Ovary (tissue), 9 donors: ENCODE measurements around the gene MXD1. TPM values are rescaled to one million over a fixed set of nuclear protein-coding genes. Genes with fewer than 3 reads are reported as not detected.

Experiments
- DNase-seq, 5 donors: peaks; one replicate each; pipeline ENCODE4 v3.0.0-alpha.2; 2019 to 2020
- H3K27ac ChIP-seq, 2 donors: fragments of 200-600 bp; one replicate each; pipeline versions ENCODE4 v1.5.1 to v1.8.0; 2019 to 2022
- H3K27me3 ChIP-seq: fragments of 200-600 bp; one replicate; pipeline ENCODE4 v1.8.0; 2022
- H3K36me3 ChIP-seq: fragments of 200-600 bp; sonication (generic); one replicate; pipeline ENCODE4 v1.5.1; 2019
- H3K4me1 ChIP-seq: one replicate; pipeline ENCODE4 v1.8.1; 2013; ENCODE audit warnings: mild to moderate bottlenecking, moderate library complexity; ENCODE audit not compliant: insufficient read depth
- H3K4me3 ChIP-seq: fragments of 200-600 bp; sonication (generic); one replicate; pipeline ENCODE4 v1.5.1; 2017
- H3K9me3 ChIP-seq, 2 donors: fragments of 200-600 bp in 1 of 2; sonication (generic) in 1 of 2; one replicate each; pipeline versions ENCODE4 v1.5.1 to v1.8.1; 2013 to 2019; ENCODE audit warnings: mild to moderate bottlenecking in 1 of 2, moderate library complexity in 1 of 2
- EP300 ChIP-seq: sonication (generic); formaldehyde crosslinking; IDR thresholded peaks from one replicate; pipeline ENCODE4 v1.6.1; 2017; ENCODE audit warnings: antibody characterized with exemption
- POLR2A ChIP-seq: fragments of 450-650 bp; IDR thresholded peaks from one replicate; pipeline ENCODE4 v1.6.1; 2017; ENCODE audit warnings: antibody characterized with exemption, mild to moderate bottlenecking, moderate library complexity
- WGBS, 3 donors: extraction: QIAGEN DNeasy Blood & Tissue Kit in 1 of 3; methylation state at CpG; one replicate each; pipeline versions ENCODE4 v1.1.5 to v1.1.7; 2013 to 2017; 5-methylcytosine and 5-hydroxymethylcytosine counted together
- intact Hi-C, 4 donors: fragments of 100-400 bp; cut with DNase I; formaldehyde crosslinking; loops; one replicate each; pipeline versions ENCODE4 v1.11.0 to v1.15.1; 2022 to 2023
- polyA plus RNA-seq, 2 donors: library from polyadenylated mRNA; stranded (reverse); fragments of 200-250 nt in 1 of 2; fragments of 350-450 nt in 1 of 2; fragmentation: Illumina TruSeq in 1 of 2; extraction: RNeasy Lipid Tissue Mini Kit (QIAGEN cat#74804) in 1 of 2; gene quantifications; one replicate each; pipeline ENCODE4 v1.2.3, GENCODE V29; 2013 to 2014
- total RNA-seq, 7 donors: library from RNA; depleted of rRNA in 2 of 7; stranded (reverse); fragments of >200 nt in 2 of 7; fragmentation: NEBNext Ultra II Directional in 3 of 7; extraction: Animal tissue kit (Norgen Biotek cat#: 25700) in 3 of 7; gene quantifications; one replicate each; pipeline versions ENCODE4 v1.1.0 to v1.2.4, GENCODE V29; 2016 to 2023
- TF ChIP-seq, protein P1 (sequence below), 3 donors: fragments of 450-650 bp in 2 of 3; fragments of 200-600 bp in 1 of 3; IDR thresholded peaks; one replicate each; pipeline versions ENCODE4 v1.5.1 to v1.8.0; 2016 to 2022; ENCODE audit warnings: antibody characterized with exemption in 3 of 3, mild to moderate bottlenecking in 1 of 3
- donor health status: DM: no; HTN: no; CAD: no; lungs with moderate emphysema.
- donor health status: DM: no; HTN: no; CAD: no.
- donor health status: Bipolar disorder and iron deficiency.
- donor health status: DM: yes; HTN: yes; CAD: no.
- donor health status: DM: no; HTN: no; CAD: no.
- donor health status: DM: yes; HTN: yes; CAD: no.

Gene MXD1
- total and polyA plus RNA-seq, 9 donors, result 3.4 to 13.7 (median 6.7) TPM

DNA sequence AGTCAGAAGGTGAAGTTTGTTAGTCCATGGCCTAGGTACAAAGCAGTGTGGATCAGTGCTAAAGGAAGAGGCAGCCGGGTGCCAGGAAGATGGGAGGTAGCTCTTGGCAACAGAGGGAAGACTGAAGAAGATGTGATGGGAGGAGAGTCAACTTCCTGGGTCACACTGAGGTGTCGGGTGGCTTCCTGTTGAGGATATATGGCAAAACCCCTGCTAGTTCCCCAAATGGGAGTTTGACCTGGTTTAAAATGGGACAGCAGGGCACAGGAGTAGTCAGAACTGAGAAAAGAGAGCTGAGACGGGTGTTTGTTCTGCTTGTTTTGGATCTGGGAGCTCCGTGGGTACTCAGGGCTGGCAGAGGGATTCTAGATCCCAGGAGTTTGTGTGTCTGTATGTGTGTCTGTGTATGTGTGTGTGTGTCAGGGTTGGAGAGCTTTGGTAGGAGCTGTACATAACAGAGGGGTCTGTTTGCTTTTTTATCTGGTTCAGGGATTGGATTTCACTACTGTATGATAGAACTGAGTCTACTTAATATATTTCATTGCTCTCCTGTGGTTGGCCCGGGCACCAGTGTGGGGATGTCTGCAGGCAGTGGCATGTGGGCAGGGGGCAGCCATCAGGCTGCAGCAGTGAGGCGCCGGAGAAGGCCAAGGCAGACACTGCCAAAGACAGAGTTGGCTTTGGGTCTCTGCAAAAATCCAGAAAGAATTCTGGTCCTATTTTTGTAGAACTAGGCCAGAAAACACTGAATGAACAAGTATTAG lies 17.1 kb downstream of the MXD1 start:
- WGBS, 3 donors, result 88 to 92% (median 90%) methylated on average over 7 of the region's 7 CpGs
- Histone ChIP-seq H3K36me3 (no peaks in the 10 kb centered on the region), H3K9me3 (no peaks in the 10 kb centered on the region), H3K27me3 (no peaks in the 10 kb centered on the region), H3K4me1 (no peaks in the 10 kb centered on the region), H3K27ac (no peak overlapping the region), H3K4me3 (no peak overlapping the region)
- TF ChIP-seq POLR2A, result no peak
- TF ChIP-seq, protein P1, sequence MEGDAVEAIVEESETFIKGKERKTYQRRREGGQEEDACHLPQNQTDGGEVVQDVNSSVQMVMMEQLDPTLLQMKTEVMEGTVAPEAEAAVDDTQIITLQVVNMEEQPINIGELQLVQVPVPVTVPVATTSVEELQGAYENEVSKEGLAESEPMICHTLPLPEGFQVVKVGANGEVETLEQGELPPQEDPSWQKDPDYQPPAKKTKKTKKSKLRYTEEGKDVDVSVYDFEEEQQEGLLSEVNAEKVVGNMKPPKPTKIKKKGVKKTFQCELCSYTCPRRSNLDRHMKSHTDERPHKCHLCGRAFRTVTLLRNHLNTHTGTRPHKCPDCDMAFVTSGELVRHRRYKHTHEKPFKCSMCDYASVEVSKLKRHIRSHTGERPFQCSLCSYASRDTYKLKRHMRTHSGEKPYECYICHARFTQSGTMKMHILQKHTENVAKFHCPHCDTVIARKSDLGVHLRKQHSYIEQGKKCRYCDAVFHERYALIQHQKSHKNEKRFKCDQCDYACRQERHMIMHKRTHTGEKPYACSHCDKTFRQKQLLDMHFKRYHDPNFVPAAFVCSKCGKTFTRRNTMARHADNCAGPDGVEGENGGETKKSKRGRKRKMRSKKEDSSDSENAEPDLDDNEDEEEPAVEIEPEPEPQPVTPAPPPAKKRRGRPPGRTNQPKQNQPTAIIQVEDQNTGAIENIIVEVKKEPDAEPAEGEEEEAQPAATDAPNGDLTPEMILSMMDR (IDR thresholded peaks at IDR 0.05), result no peak
- TF ChIP-seq EP300, result no peak
- intact Hi-C loops, result no loop called here
- no peak for DNase-seq

DNA sequence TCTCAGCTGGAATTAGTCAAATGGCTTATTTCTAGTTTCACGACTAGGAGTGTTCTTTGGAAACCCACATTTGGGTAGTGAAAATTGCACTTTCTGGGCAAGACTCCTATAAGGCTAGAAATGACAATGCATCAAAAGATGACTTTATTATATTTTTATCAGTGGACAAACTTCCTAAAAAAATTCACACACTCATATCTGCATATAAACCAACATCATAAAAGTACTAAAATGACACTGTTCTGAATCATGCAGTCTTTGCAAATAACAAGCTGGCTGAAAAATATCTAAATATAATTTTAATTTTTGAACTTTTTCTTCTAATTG lies 17.6 kb downstream of the MXD1 start:
- Histone ChIP-seq H3K4me3 (no peak overlapping the region), H3K9me3 (no peaks in the 10 kb centered on the region), H3K36me3 (no peaks in the 10 kb centered on the region), H3K27ac (no peak overlapping the region), H3K27me3 (no peaks in the 10 kb centered on the region), H3K4me1 (no peaks in the 10 kb centered on the region)
- no peak for DNase-seq
- TF ChIP-seq, protein P1 (IDR thresholded peaks at IDR 0.05), result no peak
- TF ChIP-seq POLR2A (no peak), EP300 (no peak)
- WGBS, 3 donors, result 74 to 97% (median 89%) methylated on average over 1 of the region's 1 CpG
- intact Hi-C loops, result no loop called here

DNA sequence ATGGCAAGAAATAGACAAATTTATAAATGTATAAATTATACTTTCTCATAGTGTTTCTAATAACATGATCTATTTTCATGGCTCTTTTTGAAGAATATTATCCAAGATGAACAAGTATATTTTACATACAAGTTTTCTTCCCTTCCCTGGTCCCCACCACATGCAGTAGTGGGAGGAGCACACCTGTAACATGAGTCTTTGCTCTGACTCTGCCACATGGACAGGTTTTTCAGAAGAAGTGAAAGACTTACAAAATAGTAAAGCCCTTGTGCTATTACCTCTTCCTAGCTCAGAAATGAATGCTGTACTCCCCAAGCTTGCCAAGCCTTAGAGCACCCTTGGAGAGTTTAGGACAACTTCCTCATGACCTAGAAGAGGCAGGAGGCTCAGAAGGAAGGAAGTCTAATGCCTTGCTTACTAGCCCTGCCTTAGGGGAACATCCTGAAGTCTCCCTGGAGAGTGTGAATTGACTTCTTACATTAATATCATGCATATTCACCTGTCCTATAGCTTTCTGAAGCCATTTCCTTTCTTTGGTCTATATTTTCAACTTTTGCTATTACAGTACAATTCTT lies 18.4 kb downstream of the MXD1 start:
- TF ChIP-seq POLR2A (no peak), EP300 (no peak)
- TF ChIP-seq, protein P1 (IDR thresholded peaks at IDR 0.05), result no peak
- no peak overlapping the region for H3K27ac ChIP-seq
- no peak for DNase-seq
- H3K9me3 ChIP-seq, result no peaks in the 10 kb centered on the region
- no peaks in the 10 kb centered on the region for H3K36me3 ChIP-seq
- no peak overlapping the region for H3K4me3 ChIP-seq
- no peaks in the 10 kb centered on the region for H3K4me1 ChIP-seq
- H3K27me3 ChIP-seq, result no peaks in the 10 kb centered on the region
- intact Hi-C loops, result no loop called here

DNA sequence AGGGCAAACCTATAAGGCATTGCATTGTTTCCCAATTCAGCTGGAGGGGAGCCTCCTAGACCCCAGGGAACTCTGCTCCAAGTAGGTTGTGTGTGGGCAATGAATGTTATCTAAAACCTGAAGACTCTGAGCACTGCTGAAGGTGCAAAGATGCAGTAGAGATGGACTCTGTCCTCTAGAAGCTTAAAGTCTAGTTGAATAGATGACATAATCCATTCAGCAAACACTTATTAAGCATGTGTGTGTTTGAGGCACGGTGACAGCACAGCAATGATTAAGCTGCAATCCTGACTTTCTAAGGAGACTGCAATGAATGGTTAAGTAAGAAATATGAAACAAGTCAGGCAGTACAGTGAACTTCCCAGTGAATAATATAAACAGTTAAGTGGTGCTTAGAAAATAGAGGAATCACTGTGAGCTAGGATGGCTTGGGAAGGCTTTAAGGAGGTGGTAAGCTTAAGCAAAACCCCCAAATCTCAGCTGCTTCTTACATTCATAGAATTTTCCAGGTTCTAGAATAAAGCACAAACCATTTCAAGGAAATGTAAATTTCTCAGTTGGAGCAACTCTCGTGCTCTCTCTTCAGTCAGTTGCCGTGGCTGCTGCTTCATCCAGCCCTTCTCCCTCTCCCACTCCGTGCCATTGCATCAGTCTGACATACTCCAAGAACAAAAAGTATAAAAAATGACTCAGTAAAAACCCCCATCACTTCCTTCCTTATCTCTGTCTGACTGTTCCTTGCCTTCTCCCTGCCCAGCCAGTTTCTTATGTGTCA lies 19.1 kb downstream of the MXD1 start:
- H3K9me3 ChIP-seq, result no peaks in the 10 kb centered on the region
- no peak overlapping the region for H3K27ac ChIP-seq
- no peak for DNase-seq
- no peak overlapping the region for H3K4me3 ChIP-seq
- TF ChIP-seq POLR2A (no peak), EP300 (no peak)
- TF ChIP-seq, protein P1 (IDR thresholded peaks at IDR 0.05), result no peak
- no peaks in the 10 kb centered on the region for H3K36me3 ChIP-seq
- intact Hi-C loops, result no loop called here
- H3K4me1 ChIP-seq, result no peaks in the 10 kb centered on the region
- 40 to 62% (median 44%) methylated on average over 4 of the region's 4 CpGs for WGBS, 3 donors
- H3K27me3 ChIP-seq, result no peaks in the 10 kb centered on the region
